ENCODE measurements around the gene SLC9B1. TPM values are rescaled to one million over a fixed set of nuclear protein-coding genes. Genes with fewer than 3 reads are reported as not detected.

The SLC9B1 gene
- total RNA-seq, 2 experiments from 2014 or later, result 1.9 to 2.4 TPM

Other genes with a start within 250 kb of the SLC9B1 start
- 100 to 1,000 TPM; 415 to 447 TPM for gene UBE2D3, start 192.2 kb downstream of the SLC9B1 start, total RNA-seq
- 10 to 100 TPM; 28.5 to 32.8 TPM for gene CISD2, start 150.7 kb downstream of the SLC9B1 start, total RNA-seq
- gene SLC9B2, start 57.1 kb upstream of the SLC9B1 start, total RNA-seq, result 10 to 100 TPM; 25.6 to 29.6 TPM
- gene BDH2, start 80.1 kb upstream of the SLC9B1 start, total RNA-seq, result 10 to 100 TPM; 14.4 to 15.4 TPM
- gene CENPE, start 178.6 kb upstream of the SLC9B1 start, total RNA-seq, result 10 to 100 TPM; 41.9 to 49.1 TPM